Neural crest cell (in vitro differentiated cells): ENCODE measurements around the gene SLC37A1. TPM values are rescaled to one million over a fixed set of nuclear protein-coding genes. Genes with fewer than 3 reads are reported as not detected.

Source experiments
- DNase-seq: peaks from one replicate; pipeline ENCODE4 v3.0.0; 2021; ENCODE audit warnings: low read depth, mixed read lengths, low spot score
- H3K27ac Mint-ChIP-seq: one replicate; pipeline ENCODE4 v1.8.0; 2021; ENCODE audit warnings: mild to moderate bottlenecking, mixed read lengths; ENCODE audit not compliant: unreplicated experiment
- H3K27me3 Mint-ChIP-seq: 2 replicates; pipeline ENCODE4 v1.8.0; 2021; ENCODE audit warnings: low read depth, mild to moderate bottlenecking, mixed read lengths
- H3K36me3 Mint-ChIP-seq: 2 replicates; pipeline ENCODE4 v1.8.0; 2021; ENCODE audit warnings: low read depth, mild to moderate bottlenecking, mixed read lengths
- H3K4me1 Mint-ChIP-seq: 2 replicates; pipeline ENCODE4 v1.8.0; 2021; ENCODE audit warnings: mixed read lengths
- H3K4me3 Mint-ChIP-seq: one replicate; pipeline ENCODE4 v1.8.0; 2021; ENCODE audit warnings: mild to moderate bottlenecking, mixed read lengths
- H3K9me3 Mint-ChIP-seq: 2 replicates; pipeline ENCODE4 v1.8.0; 2021; ENCODE audit warnings: mixed read lengths
- total RNA-seq: library from RNA; stranded (reverse); gene quantifications from 2 replicates; pipeline ENCODE4 v1.2.1, GENCODE V29; 2021
- TF ChIP-seq, protein P1 (sequence below): fragments of 200-600 bp; sonication (generic); conservative IDR thresholded peaks from 2 replicates; pipeline ENCODE4 v1.5.0; 2021; ENCODE audit warnings: antibody characterized with exemption, mild to moderate bottlenecking

SLC37A1 gene
- total RNA-seq, 1 donor from 2014 or later, result 9.1 TPM

DNA sequence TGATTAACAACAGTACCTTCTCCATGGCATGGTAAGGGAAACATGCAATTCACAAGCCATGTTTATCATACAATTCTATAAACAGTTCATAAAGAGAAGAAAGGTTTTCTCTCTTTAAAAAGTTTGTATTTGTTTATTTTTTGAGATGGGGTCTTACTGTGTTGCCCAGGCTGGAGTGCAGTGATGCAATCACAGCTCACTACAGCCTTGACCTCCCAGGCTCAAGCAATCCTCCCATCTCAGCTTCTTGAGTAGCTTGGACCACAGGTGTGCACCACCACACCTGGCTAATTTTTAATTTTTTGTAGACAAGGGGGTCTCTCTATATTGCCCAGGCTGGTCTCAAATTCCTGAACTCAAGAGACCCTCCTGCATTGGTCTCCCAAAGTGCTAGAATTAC, 28.0 kb downstream of the SLC37A1 start:
- peaks cover 5% of the 10 kb centered on the region for H3K4me1 Mint-ChIP-seq
- H3K9me3 Mint-ChIP-seq, result no peaks in the 10 kb centered on the region
- no peaks in the 10 kb centered on the region for H3K36me3 Mint-ChIP-seq
- no peak overlapping the region for H3K4me3 Mint-ChIP-seq
- H3K27ac Mint-ChIP-seq, result no peak overlapping the region
- no peak for DNase-seq
- TF ChIP-seq, protein P1, sequence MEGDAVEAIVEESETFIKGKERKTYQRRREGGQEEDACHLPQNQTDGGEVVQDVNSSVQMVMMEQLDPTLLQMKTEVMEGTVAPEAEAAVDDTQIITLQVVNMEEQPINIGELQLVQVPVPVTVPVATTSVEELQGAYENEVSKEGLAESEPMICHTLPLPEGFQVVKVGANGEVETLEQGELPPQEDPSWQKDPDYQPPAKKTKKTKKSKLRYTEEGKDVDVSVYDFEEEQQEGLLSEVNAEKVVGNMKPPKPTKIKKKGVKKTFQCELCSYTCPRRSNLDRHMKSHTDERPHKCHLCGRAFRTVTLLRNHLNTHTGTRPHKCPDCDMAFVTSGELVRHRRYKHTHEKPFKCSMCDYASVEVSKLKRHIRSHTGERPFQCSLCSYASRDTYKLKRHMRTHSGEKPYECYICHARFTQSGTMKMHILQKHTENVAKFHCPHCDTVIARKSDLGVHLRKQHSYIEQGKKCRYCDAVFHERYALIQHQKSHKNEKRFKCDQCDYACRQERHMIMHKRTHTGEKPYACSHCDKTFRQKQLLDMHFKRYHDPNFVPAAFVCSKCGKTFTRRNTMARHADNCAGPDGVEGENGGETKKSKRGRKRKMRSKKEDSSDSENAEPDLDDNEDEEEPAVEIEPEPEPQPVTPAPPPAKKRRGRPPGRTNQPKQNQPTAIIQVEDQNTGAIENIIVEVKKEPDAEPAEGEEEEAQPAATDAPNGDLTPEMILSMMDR, result no peak
- H3K27me3 Mint-ChIP-seq, result no peaks in the 10 kb centered on the region

DNA sequence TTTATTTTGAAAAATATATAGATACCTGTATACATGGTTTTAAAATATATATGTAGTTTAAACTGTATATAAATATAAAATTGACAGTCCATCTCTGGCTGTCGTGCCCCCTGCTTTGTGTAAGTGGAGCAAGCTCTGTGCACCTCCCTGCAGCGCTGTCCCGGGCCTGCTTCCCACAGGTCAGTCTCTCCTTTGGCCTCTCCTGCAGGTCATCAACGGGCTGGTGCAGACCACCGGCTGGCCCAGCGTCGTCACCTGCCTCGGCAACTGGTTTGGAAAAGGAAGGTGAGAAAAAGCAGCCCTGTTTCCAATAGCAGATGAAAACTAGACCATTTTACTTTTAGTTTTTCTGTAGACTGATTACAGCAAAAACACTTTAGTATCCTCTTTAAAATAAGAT, 28.5 kb downstream of the SLC37A1 start:
- Mint-ChIP-seq H3K9me3 (no peaks in the 10 kb centered on the region), H3K36me3 (no peaks in the 10 kb centered on the region), H3K4me1 (peaks cover 5% of the 10 kb centered on the region), H3K27ac (no peak overlapping the region), H3K27me3 (no peaks in the 10 kb centered on the region), H3K4me3 (no peak overlapping the region)
- TF ChIP-seq, protein P1, result no peak
- no peak for DNase-seq

DNA sequence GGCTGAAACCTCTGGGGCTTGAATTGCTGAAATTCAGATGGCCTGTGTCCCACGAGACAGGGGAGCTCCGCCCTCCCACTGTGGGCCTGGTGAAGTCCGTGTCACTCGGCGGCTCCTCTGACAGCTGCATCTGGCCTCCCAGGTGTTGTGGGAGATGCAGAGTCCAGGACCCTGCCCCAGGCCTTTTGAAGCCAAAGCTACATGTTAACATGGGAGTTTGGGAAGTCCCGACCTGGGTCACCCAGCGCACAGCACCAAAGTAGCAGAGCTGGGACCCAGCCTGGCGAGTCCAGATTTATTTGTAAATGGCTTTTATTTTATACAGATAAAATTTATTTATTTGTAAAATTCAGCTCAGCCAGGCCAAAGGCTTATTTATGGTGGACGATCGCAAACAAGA, 28.9 kb downstream of the SLC37A1 start:
- no peaks in the 10 kb centered on the region for H3K9me3 Mint-ChIP-seq
- H3K27ac Mint-ChIP-seq, result no peak overlapping the region
- H3K4me1 Mint-ChIP-seq, result peaks cover 5% of the 10 kb centered on the region
- no peaks in the 10 kb centered on the region for H3K27me3 Mint-ChIP-seq
- TF ChIP-seq, protein P1, result no peak
- no peak for DNase-seq
- H3K4me3 Mint-ChIP-seq, result no peak overlapping the region
- no peaks in the 10 kb centered on the region for H3K36me3 Mint-ChIP-seq

DNA sequence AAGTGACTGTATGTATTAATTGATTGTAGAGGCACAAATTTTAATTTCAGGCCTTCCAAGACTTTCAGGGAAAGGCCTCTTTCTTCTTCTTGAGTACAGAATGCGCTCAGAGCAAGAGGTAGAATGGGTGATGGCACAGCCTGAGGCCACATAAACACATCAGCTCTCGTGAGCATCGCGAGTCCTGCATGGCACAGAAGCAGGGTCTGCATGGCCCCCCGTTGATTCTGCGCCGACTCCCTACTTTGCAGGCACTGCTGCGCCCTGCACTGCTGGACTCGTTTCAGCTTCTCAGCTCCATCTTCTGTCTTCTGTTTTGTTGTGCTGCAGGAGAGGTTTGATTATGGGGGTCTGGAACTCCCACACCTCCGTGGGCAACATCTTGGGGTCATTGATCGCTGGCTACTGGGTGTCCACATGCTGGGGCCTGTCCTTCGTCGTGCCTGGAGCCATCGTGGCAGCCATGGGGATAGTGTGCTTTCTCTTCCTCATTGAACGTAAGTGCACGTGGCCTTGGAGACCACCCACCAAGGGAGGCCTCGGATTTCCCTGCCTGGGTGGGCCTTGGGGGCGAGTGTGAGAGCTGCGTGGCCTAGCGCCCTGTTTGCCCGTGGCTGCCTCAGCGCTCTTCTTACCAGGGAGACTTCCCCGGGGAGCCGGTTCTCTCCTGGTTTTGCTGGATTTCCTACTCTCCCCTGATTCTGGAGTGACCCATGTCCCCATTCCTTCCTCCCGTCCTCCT, 29.6 kb downstream of the SLC37A1 start:
- H3K9me3 Mint-ChIP-seq, result no peaks in the 10 kb centered on the region
- H3K36me3 Mint-ChIP-seq, result no peaks in the 10 kb centered on the region
- TF ChIP-seq, protein P1, result no peak
- H3K4me1 Mint-ChIP-seq, result peaks cover 5% of the 10 kb centered on the region
- H3K27me3 Mint-ChIP-seq, result no peaks in the 10 kb centered on the region
- no peak overlapping the region for H3K4me3 Mint-ChIP-seq
- no peak overlapping the region for H3K27ac Mint-ChIP-seq
- DNase-seq, result no peak

DNA sequence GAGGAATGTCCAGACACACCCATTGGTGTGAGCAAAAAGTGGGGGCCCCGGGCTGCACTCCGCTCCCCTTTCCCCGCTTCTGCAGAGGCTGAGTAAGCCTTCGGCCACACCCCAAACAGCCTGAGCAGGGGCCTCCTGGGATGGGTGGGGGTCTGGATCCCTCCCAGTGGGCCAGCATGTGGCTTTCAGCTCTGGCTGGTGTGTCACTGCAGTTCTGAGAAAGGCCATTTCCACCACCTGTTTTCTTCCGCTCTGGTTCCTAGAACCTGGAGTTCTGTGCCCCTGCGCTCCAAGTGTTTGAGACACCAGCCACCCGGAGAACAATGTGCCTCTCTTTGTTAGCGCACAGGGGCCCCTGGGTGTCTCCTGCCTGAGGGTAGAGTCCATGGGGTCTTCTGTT, 30.9 kb downstream of the SLC37A1 start:
- no peak overlapping the region for H3K4me3 Mint-ChIP-seq
- H3K27me3 Mint-ChIP-seq, result no peaks in the 10 kb centered on the region
- H3K36me3 Mint-ChIP-seq, result no peaks in the 10 kb centered on the region
- H3K4me1 Mint-ChIP-seq, result peaks cover 5% of the 10 kb centered on the region
- TF ChIP-seq, protein P1, result no peak
- DNase-seq, result no peak
- H3K27ac Mint-ChIP-seq, result peak overlapping the region; percentile 38
- H3K9me3 Mint-ChIP-seq, result no peaks in the 10 kb centered on the region
